Thyroid gland (tissue), 4 donors: ENCODE data around the gene BNC1. TPM values are rescaled to one million over a fixed set of nuclear protein-coding genes. Genes with fewer than 3 reads are reported as not detected.

Source experiments
- DNase-seq, 2 donors: peaks; one replicate each; pipeline ENCODE4 v3.0.0-alpha.2; 2019
- H3K27ac ChIP-seq, 3 donors: fragments of 200-600 bp; sonication (generic); 1 replicate in 2 of 3; 2 replicates in 1 of 3; pipeline ENCODE4 v1.5.1; 2016 to 2019; ENCODE audit warnings: mild to moderate bottlenecking in 1 of 3, moderate library complexity in 1 of 3
- H3K27me3 ChIP-seq: fragments of 200-600 bp; sonication (generic); one replicate; pipeline ENCODE4 v1.5.1; 2019
- H3K36me3 ChIP-seq, 2 donors: fragments of 200-600 bp; sonication (generic); one replicate each; pipeline ENCODE4 v1.5.1; 2016 to 2019
- H3K4me1 ChIP-seq, 2 donors: fragments of 200-600 bp; sonication (generic); one replicate each; pipeline ENCODE4 v1.5.1; 2017 to 2019
- H3K4me3 ChIP-seq, 3 donors: fragments of 200-600 bp; sonication (generic); replicated peaks in 1 of 3; 1 replicate in 2 of 3; 2 replicates in 1 of 3; pipeline ENCODE4 v1.5.1; 2016; ENCODE audit warnings: mild to moderate bottlenecking in 1 of 3
- H3K9me3 ChIP-seq: fragments of 200-600 bp; sonication (generic); one replicate; pipeline ENCODE4 v1.5.1; 2017
- CTCF ChIP-seq, 6 experiments: fragments of 200-600 bp in 3 of 6; fragments of 450-650 bp in 3 of 6; sonication (generic) in 3 of 6; IDR thresholded peaks; one replicate each; pipeline ENCODE4 v1.5.1; 2016 to 2019; ENCODE audit warnings: antibody characterized with exemption in 6 of 6, mild to moderate bottlenecking in 2 of 6, inconsistent platforms in 1 of 6, moderate library complexity in 1 of 6
- POLR2A ChIP-seq, 2 donors: fragments of 450-650 bp; IDR thresholded peaks; one replicate each; pipeline ENCODE4 v1.6.1; 2017; ENCODE audit warnings: antibody characterized with exemption in 2 of 2, mild to moderate bottlenecking in 2 of 2, moderate library complexity in 1 of 2
- WGBS, 2 donors: methylation state at CpG; one replicate each; pipeline ENCODE4 v1.1.5; 2017; 5-methylcytosine and 5-hydroxymethylcytosine counted together
- intact Hi-C: fragments of 100-400 bp; cut with DNase I; formaldehyde crosslinking; loops from one replicate; pipeline ENCODE4 v1.15.1; 2023
- total RNA-seq, 4 donors: library from RNA; depleted of rRNA; stranded (reverse); fragments of >200 nt; gene quantifications; one replicate each; pipeline ENCODE4 v1.2.3, GENCODE V29; 2016

The BNC1 gene
- total RNA-seq, 4 donors from 2014 or later = 0.15 to 0.94 (median 0.33) TPM; not detected in 1

- intact Hi-C loops = no loop called here
- Histone ChIP-seq H3K4me1 (peaks cover 8 to 13% of the 10 kb centered on the region in 2 donors), H3K27ac (no peak overlapping the region), H3K4me3 (peak overlapping the region in 2 of 3 donors; percentile 14 to 34), H3K9me3 (no peaks in the 10 kb centered on the region), H3K36me3 (no peaks in the 10 kb centered on the region), H3K27me3 (peaks cover 18% of the 10 kb centered on the region)
- no peak for TF ChIP-seq CTCF (IDR thresholded peaks at IDR 0.05)
- no peak for TF ChIP-seq POLR2A (IDR thresholded peaks at IDR 0.05)
- no peak for DNase-seq
- 7% methylated on average over 41 of the region's 80 CpGs for WGBS, 2 donors
These were observed 478 bp downstream of the BNC1 start for GRCh38 chr15:83283813-83284558.

GRCh38 chr15:83283138-83283812 lies 1.2 kb downstream of the BNC1 start:
- H3K27me3 ChIP-seq = peaks cover 24% of the 10 kb centered on the region
- 4 to 6% methylated on average over 26 to 30 of the region's 70 CpGs for WGBS, 2 donors
- DNase-seq = peak in 1 of 2 donors; percentile 6
- intact Hi-C loops = no loop called here
- no peaks in the 10 kb centered on the region for H3K9me3 ChIP-seq
- peaks cover 8 to 13% of the 10 kb centered on the region in 2 donors for H3K4me1 ChIP-seq
- no peaks in the 10 kb centered on the region for H3K36me3 ChIP-seq
- H3K27ac ChIP-seq = no peak overlapping the region
- peak overlapping the region in 2 of 3 donors; percentile 14 to 34 for H3K4me3 ChIP-seq
- TF ChIP-seq POLR2A (IDR thresholded peaks at IDR 0.05) = no peak

GRCh38 chr15:83282776-83283137 lies 1.7 kb downstream of the BNC1 start:
- Histone ChIP-seq H3K4me1 (peaks cover 8 to 13% of the 10 kb centered on the region in 2 donors), H3K27me3 (peaks cover 24% of the 10 kb centered on the region), H3K36me3 (no peaks in the 10 kb centered on the region), H3K4me3 (peak overlapping the region in 1 of 3 donors; percentile 34), H3K27ac (no peak overlapping the region), H3K9me3 (no peaks in the 10 kb centered on the region)
- intact Hi-C loops = no loop called here
- DNase-seq = no peak
- no peak for TF ChIP-seq CTCF (IDR thresholded peaks at IDR 0.05)
- TF ChIP-seq POLR2A (IDR thresholded peaks at IDR 0.05) = no peak
- WGBS, 2 donors = 29 to 32% methylated on average over 6 to 7 of the region's 10 CpGs

GRCh38 chr15:83282141-83282540 lies 2.3 kb downstream of the BNC1 start:
- Histone ChIP-seq H3K4me1 (peaks cover 8 to 13% of the 10 kb centered on the region in 2 donors), H3K27ac (no peak overlapping the region), H3K9me3 (no peaks in the 10 kb centered on the region), H3K4me3 (no peak overlapping the region), H3K36me3 (no peaks in the 10 kb centered on the region), H3K27me3 (peaks cover 24% of the 10 kb centered on the region)
- intact Hi-C loops = no loop called here
- DNase-seq = no peak
- 88 to 91% methylated on average over 5 of the region's 5 CpGs for WGBS, 2 donors
- TF ChIP-seq POLR2A (IDR thresholded peaks at IDR 0.05) = no peak
- TF ChIP-seq CTCF (IDR thresholded peaks at IDR 0.05) = no peak

GRCh38 chr15:83278191-83278590 lies 6.3 kb downstream of the BNC1 start:
- peaks cover 0 to 4% of the 10 kb centered on the region in 2 donors for H3K4me1 ChIP-seq
- intact Hi-C loops = no loop called here
- no peak overlapping the region for H3K27ac ChIP-seq
- no peaks in the 10 kb centered on the region for H3K36me3 ChIP-seq
- H3K27me3 ChIP-seq = peaks cover 19% of the 10 kb centered on the region
- H3K4me3 ChIP-seq = no peak overlapping the region
- no peaks in the 10 kb centered on the region for H3K9me3 ChIP-seq
- TF ChIP-seq POLR2A (IDR thresholded peaks at IDR 0.05) (no peak), CTCF (IDR thresholded peaks at IDR 0.05) (no peak)
- no peak for DNase-seq
